K562 (cell line): ENCODE results near the gene ZDHHC11B.
"Not testable (repeated sequence)": the region's sequence is repeated elsewhere in the genome, so short reads cannot be mapped to it uniquely, and the experiment has no call there.

Experiments
- CTCF ChIP-seq, 3 experiments: IDR thresholded peaks in 2 of 3; conservative IDR thresholded peaks in 1 of 3; 2 replicates each; pipeline ENCODE4 v1.5.1; 2011 to 2012; ENCODE audit warnings: low read length in 3 of 3, mild to moderate bottlenecking in 3 of 3, control low read depth in 2 of 3, improper control_type of control experiment in 1 of 3, inconsistent platforms in 1 of 3, low read depth in 1 of 3, mixed read lengths in 1 of 3, moderate library complexity in 1 of 3; ENCODE audit not compliant: insufficient read depth in 2 of 3
- ELF4 ChIP-seq: fragments of 450-650 bp; formaldehyde crosslinking; IDR thresholded peaks from 2 replicates; pipeline ENCODE4 v1.4.0; 2022; ENCODE audit warnings: missing genetic modification characterization
- HMG20A ChIP-seq: fragments of 450-650 bp; formaldehyde crosslinking; conservative IDR thresholded peaks from 2 replicates; pipeline ENCODE4 v1.4.0; 2020; ENCODE audit warnings: mild to moderate bottlenecking, mixed read lengths
- KDM4B ChIP-seq, 2 experiments: fragments of 450-650 bp in 1 of 2; sonication (generic) in 1 of 2; IDR thresholded peaks; 2 replicates each; pipeline ENCODE4 v1.6.1; 2016 to 2017; ENCODE audit warnings: borderline replicate concordance in 2 of 2, antibody characterized with exemption in 1 of 2, low read depth in 1 of 2, mild to moderate bottlenecking in 1 of 2
- KDM5B ChIP-seq: fragments of 200-600 bp; sonication (generic); IDR thresholded peaks from 2 replicates; pipeline ENCODE4 v1.6.1; 2012; ENCODE audit warnings: low read depth, mild to moderate bottlenecking, moderate library complexity, low read length, control low read depth, inconsistent platforms; ENCODE audit not compliant: insufficient replicate concordance
- NFRKB ChIP-seq: fragments of 450-650 bp; IDR thresholded peaks from 2 replicates; pipeline ENCODE4 v1.6.1; 2016; ENCODE audit warnings: low read depth
- POLR2AphosphoS5 ChIP-seq: IDR thresholded peaks from 2 replicates; pipeline ENCODE4 v1.6.1; 2011; ENCODE audit warnings: mild to moderate bottlenecking, low read depth, low read length, moderate library complexity; ENCODE audit not compliant: control insufficient read depth, insufficient read depth
- RAD21 ChIP-seq, 2 experiments: fragments of 250-450 bp in 1 of 2; fragments of 450-650 bp in 1 of 2; sonication (Bioruptor Pico) in 1 of 2; formaldehyde crosslinking in 1 of 2; IDR thresholded peaks in 1 of 2; conservative IDR thresholded peaks in 1 of 2; 2 replicates each; pipeline versions ENCODE4 v1.4.0 to v1.8.0; 2020 to 2022; ENCODE audit warnings: mild to moderate bottlenecking in 2 of 2, moderate library complexity in 1 of 2
- RNF2 ChIP-seq: sonication (generic); IDR thresholded peaks from 2 replicates; pipeline ENCODE4 v1.6.1; 2016
- SIX5 ChIP-seq, 2 experiments: IDR thresholded peaks; 2 replicates each; pipeline ENCODE4 v1.6.1; 2011; ENCODE audit warnings: low read length in 2 of 2, borderline replicate concordance in 1 of 2, low read depth in 1 of 2, mild to moderate bottlenecking in 1 of 2, moderate library complexity in 1 of 2; ENCODE audit not compliant: insufficient read depth in 1 of 2
- SREBF2 ChIP-seq: sonication (generic); formaldehyde crosslinking; IDR thresholded peaks from 2 replicates; pipeline ENCODE4 v1.4.0; 2020; ENCODE audit warnings: mild to moderate bottlenecking, missing genetic modification reagents
- USF1 ChIP-seq: sonication (generic); formaldehyde crosslinking; IDR thresholded peaks from 2 replicates; pipeline ENCODE4 v1.9.0; 2022; ENCODE audit warnings: mild to moderate bottlenecking, missing genetic modification reagents

GRCh38 chr5:747303-747844 lies 37.2 kb downstream of the ZDHHC11B start:
- TF ChIP-seq POLR2AphosphoS5; ELF4; NFRKB; KDM4B (IDR thresholded peaks at IDR 0.05; ENCODE audit: borderline replicate concordance in 2 of 2, low read depth in 1 of 2); RAD21 (CRISPR knock-in tag; conservative IDR thresholded peaks at IDR 0.05 in 1 of 2, IDR thresholded peaks at IDR 0.05 in 1 of 2); USF1 (CRISPR knock-in tag); RNF2; SREBF2 (CRISPR knock-in tag); KDM5B; CTCF (IDR thresholded peaks at IDR 0.05 in 2 of 3, conservative IDR thresholded peaks at IDR 0.05 in 1 of 3; ENCODE audit: insufficient read depth in 2 of 3, low read depth in 1 of 3, low read length in 3 of 3); HMG20A (CRISPR knock-in tag); SIX5 (IDR thresholded peaks at IDR 0.05; ENCODE audit: borderline replicate concordance in 1 of 2, insufficient read depth in 1 of 2, low read depth in 1 of 2, low read length in 2 of 2): not testable (repeated sequence)
